SH-SY5Y (cell line): ENCODE data around the gene ESYT3.

ENCODE experiments used
- GATA2 ChIP-seq: IDR thresholded peaks from 2 replicates; pipeline ENCODE4 v1.6.1; 2011; ENCODE audit warnings: mild to moderate bottlenecking, low read depth, low read length
- GATA3 ChIP-seq: IDR thresholded peaks from 2 replicates; pipeline ENCODE4 v1.6.1; 2011; ENCODE audit warnings: low read depth, mild to moderate bottlenecking, low read length, moderate library complexity

- TF ChIP-seq GATA3 = no peak
- no peak for TF ChIP-seq GATA2
Observed at GRCh38 chr3:138432576-138433240, 1.7 kb upstream of the ESYT3 start.
